ENCODE results near the gene ENTPD2. TPM values are rescaled to one million over a fixed set of nuclear protein-coding genes. Genes with fewer than 3 reads are reported as not detected.
A peak's percentile ranks its signal among the peaks of the same experiment; 100 is the strongest.

ENTPD2 gene
- total RNA-seq, 4 donors from 2014 or later: 7.0 to 21.0 (median 18.1) TPM

DNA sequence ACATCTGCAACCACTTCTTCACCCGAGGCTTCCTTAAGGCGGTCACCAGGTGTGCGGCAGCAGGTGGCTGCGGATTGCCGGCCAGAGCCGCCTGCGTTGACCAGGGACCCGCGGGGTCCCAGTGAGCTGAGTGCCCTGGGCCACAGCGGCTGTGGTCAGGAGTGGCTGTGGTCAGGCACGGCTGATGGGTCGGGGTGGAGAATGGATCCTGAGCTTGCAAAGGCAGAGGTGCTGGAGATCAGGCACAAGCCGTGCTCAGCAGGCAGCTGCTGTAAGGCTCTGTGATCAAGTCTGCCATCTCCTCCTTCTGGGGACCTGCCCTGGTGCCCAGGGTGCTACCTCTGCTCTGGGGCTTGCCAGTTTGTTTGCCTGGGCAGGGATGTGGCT is 25.5 kb upstream of the ENTPD2 start:
- DNase-seq (ENCODE audit: low spot score in 2 of 2): no peak
- WGBS, 2 donors: 68 to 73% methylated on average over 11 to 12 of the region's 13 CpGs
- Histone ChIP-seq H3K27me3 (peaks cover 0 to 4% of the 10 kb centered on the region in 2 donors), H3K27ac (no peak overlapping the region), H3K9me3 (no peaks in the 10 kb centered on the region), H3K4me1 (peaks cover 0 to 25% (median 13%) of the 10 kb centered on the region in 4 donors), H3K36me3 (peaks cover 0 to 56% (median 24%) of the 10 kb centered on the region in 3 donors), H3K4me3 (no peak overlapping the region)
- TF ChIP-seq, protein P1, sequence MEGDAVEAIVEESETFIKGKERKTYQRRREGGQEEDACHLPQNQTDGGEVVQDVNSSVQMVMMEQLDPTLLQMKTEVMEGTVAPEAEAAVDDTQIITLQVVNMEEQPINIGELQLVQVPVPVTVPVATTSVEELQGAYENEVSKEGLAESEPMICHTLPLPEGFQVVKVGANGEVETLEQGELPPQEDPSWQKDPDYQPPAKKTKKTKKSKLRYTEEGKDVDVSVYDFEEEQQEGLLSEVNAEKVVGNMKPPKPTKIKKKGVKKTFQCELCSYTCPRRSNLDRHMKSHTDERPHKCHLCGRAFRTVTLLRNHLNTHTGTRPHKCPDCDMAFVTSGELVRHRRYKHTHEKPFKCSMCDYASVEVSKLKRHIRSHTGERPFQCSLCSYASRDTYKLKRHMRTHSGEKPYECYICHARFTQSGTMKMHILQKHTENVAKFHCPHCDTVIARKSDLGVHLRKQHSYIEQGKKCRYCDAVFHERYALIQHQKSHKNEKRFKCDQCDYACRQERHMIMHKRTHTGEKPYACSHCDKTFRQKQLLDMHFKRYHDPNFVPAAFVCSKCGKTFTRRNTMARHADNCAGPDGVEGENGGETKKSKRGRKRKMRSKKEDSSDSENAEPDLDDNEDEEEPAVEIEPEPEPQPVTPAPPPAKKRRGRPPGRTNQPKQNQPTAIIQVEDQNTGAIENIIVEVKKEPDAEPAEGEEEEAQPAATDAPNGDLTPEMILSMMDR (IDR thresholded peaks at IDR 0.05): no peak
- TF ChIP-seq POLR2A (IDR thresholded peaks at IDR 0.05): no peak
- no peak for TF ChIP-seq EP300 (IDR thresholded peaks at IDR 0.05)

DNA sequence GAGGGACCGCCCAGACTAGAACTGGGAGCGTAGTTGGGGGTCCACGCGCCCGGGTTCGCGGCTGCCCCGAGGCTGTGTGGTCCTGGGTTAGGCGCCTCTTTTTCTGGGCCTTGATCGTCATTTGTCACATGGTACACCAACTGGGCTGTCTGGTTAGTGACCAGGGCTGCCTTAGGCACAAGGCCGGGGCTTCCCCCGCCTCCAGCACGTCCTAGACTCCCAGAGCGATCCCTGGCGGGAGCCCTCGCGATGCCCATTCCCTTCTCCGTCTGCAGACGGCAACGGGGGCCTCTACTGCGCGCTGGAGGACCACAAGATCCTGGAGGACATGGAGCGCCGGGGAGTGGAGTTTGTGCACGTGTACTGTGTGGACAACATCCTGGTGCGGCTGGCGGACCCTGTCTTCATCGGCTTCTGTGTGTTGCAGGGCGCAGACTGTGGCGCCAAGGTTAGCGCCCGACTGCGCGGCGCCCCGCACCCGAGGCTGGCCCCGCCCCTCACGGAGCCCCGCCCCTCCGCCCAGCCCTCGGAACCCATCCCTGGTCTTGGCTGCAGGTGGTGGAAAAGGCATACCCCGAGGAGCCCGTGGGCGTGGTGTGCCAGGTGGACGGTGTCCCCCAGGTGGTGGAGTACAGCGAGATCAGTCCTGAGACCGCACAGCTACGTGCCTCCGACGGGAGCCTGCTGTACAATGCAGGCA is 25.0 kb upstream of the ENTPD2 start:
- peak overlapping the region in 2 of 4 donors; percentile 48 to 82 for H3K4me3 ChIP-seq
- H3K36me3 ChIP-seq: peaks cover 0 to 56% (median 24%) of the 10 kb centered on the region in 3 donors
- no peak for DNase-seq (ENCODE audit: low spot score in 2 of 2)

DNA sequence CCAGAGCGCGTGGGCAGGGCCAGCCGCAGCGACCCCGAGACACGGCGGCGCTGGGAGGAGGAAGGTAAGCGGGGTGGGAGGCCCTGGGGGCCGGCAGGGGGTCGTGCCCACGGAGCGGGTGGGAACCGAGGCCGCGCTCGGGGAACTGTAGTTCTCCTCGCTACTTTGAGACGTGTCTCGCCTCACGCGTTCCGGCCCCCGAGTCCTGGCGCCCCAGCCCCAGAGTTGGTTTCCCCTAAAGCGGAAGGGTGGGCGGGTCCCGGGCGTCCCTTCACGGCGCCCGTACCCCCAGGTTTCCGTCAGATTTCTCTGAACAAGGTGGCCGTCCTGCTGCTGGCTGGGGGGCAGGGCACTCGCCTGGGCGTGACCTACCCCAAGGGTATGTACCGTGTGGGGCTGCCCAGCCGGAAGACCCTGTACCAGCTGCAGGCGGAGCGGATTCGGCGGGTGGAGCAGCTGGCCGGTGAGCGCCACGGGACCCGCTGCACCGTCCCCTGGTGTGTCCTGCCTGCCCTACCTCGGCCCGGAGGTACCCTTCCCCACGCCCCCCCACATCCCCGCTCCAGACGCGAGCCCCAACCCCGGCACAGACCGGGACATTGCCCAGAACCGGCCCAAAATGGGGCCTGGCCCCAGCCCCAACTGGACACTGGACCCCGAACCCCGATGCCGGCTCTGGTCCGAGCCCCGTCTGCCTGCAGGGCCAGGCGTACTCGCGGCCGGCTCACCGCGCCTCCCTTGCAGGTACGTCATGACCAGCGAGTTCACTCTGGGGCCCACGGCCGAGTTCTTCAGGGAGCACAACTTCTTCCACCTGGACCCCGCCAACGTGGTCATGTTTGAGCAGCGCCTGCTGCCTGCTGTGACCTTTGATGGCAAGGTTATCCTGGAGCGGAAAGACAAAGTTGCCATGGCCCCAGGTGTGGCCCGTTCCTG is 24.2 kb upstream of the ENTPD2 start:
- peak overlapping the region; percentile 43 to 82 (median 56) for H3K4me3 ChIP-seq
- H3K9me3 ChIP-seq: no peaks in the 10 kb centered on the region
- H3K36me3 ChIP-seq: peaks cover 0 to 48% (median 24%) of the 10 kb centered on the region in 3 donors
- 19 to 41% methylated on average over 15 to 43 of the region's 76 CpGs for WGBS, 2 donors
- no peak for DNase-seq (ENCODE audit: low spot score in 2 of 2)
- TF ChIP-seq POLR2A (IDR thresholded peaks at IDR 0.05): no peak
- peaks cover 0 to 25% (median 13%) of the 10 kb centered on the region in 4 donors for H3K4me1 ChIP-seq
- H3K27ac ChIP-seq: peak overlapping the region; percentile 11 to 89 (median 65)
- H3K27me3 ChIP-seq: peaks cover 0 to 4% of the 10 kb centered on the region in 2 donors

More for the DNA sequence above, 25.0 kb upstream of the ENTPD2 start:
- H3K27ac ChIP-seq: peak overlapping the region in 2 of 4 donors; percentile 81 to 89
- WGBS, 2 donors: 40 to 59% methylated on average over 37 to 43 of the region's 51 CpGs
- peaks cover 0 to 25% (median 13%) of the 10 kb centered on the region in 4 donors for H3K4me1 ChIP-seq
- TF ChIP-seq, protein P1 (IDR thresholded peaks at IDR 0.05): no peak
- TF ChIP-seq POLR2A (IDR thresholded peaks at IDR 0.05): no peak
- peaks cover 0 to 4% of the 10 kb centered on the region in 2 donors for H3K27me3 ChIP-seq
- H3K9me3 ChIP-seq: no peaks in the 10 kb centered on the region

DNA sequence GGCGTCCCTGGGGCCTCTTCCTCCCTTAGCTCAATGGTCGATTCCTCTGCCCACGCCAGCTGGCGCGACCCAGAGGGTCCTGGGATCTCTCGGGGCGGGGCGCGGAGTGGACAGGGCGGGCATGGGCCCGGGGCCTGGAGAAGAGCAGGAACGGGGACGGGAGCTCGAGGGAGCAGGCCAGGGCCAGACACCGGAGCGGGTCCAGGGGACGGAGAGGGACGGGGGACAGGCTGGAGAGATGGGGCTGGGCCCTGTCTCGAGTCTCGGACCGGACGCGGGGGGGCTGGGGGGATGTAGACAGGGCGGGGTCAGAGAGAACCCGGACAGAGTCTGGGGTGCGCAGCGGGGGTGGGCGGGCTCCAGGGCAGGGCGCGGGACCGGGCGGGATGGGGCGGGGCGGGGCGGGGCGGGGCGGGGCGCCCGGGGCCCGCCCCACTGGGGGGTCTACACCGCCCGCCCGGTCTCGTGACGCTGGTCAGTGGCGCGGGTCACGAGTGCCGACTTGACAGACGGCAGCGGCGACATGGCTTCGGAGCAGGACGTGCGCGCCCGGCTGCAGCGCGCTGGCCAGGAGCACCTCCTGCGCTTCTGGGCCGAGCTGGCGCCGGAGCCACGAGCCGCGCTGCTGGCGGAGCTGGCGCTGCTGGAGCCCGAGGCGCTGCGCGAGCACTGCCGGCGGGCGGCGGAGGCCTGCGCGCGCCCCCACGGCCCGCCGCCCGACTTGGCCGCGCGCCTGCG is 23.3 kb upstream of the ENTPD2 start, which contains the start of gene UAP1L1:
Gene UAP1L1, plus strand, starts transcription at position 508 of the 738 bp plus-strand sequence. Its CDS starts 16 bp downstream, at position 524.
- peak within 1 kb of the TSS; percentile 43 to 82 (median 56) for H3K4me3 ChIP-seq
- WGBS, 2 donors: 0 to 1% methylated on average over 31 to 32 of the region's 87 CpGs
- peaks cover 0 to 28% (median 13%) of the 10 kb centered on the region in 4 donors for H3K4me1 ChIP-seq
- H3K9me3 ChIP-seq: no peaks in the 10 kb centered on the region
- DNase-seq (ENCODE audit: low spot score in 2 of 2): peak; percentile 65 to 77
- H3K27me3 ChIP-seq: peaks cover 0 to 4% of the 10 kb centered on the region in 2 donors
- peak in 1 of 2 donors; percentile 75 for TF ChIP-seq EP300 (IDR thresholded peaks at IDR 0.05)
- peak; percentile 73 to 75 for TF ChIP-seq POLR2A (IDR thresholded peaks at IDR 0.05)
- TF ChIP-seq, protein P1 (IDR thresholded peaks at IDR 0.05): no peak
- H3K36me3 ChIP-seq: peaks cover 0 to 39% (median 21%) of the 10 kb centered on the region in 3 donors
- H3K27ac ChIP-seq: peak within 1 kb of the TSS; percentile 37 to 89 (median 82)

DNA sequence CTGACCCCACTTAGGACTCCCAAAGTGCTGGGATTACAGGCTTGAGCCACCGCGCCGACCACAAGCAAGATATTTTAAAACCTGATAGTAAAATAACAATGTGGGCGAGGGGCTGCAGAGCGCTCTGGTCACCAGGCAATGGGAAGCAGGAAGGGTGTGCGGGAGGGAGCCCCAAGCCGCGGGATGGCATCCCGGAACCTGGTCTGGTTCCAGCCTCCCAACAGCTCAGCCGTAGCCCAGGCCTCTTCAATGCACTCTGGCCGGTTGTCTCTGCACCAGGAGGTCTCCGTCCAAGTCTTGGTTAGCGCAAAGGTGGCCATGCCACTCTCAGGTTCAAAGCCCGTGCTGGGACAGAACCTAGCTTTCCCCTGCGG is 22.8 kb upstream of the ENTPD2 start:
- no peak for DNase-seq (ENCODE audit: low spot score in 2 of 2)

More for the DNA sequence above, 22.8 kb upstream of the ENTPD2 start:
- WGBS, 2 donors: 58 to 82% methylated on average over 6 to 13 of the region's 15 CpGs
- Histone ChIP-seq H3K36me3 (peaks cover 0 to 34% (median 21%) of the 10 kb centered on the region in 3 donors), H3K27ac (peak overlapping the region; percentile 37 to 89 (median 82)), H3K4me1 (peaks cover 0 to 33% (median 13%) of the 10 kb centered on the region in 4 donors), H3K9me3 (no peaks in the 10 kb centered on the region), H3K27me3 (peaks cover 0 to 4% of the 10 kb centered on the region in 2 donors), H3K4me3 (peak overlapping the region; percentile 23 to 82 (median 54))
- TF ChIP-seq, protein P1 (IDR thresholded peaks at IDR 0.05): no peak
- TF ChIP-seq EP300 (IDR thresholded peaks at IDR 0.05) (no peak), POLR2A (IDR thresholded peaks at IDR 0.05) (no peak)

Measured in tibial nerve (tissue), 4 donors.